ENCODE measurements around the gene MALRD1. TPM values are rescaled to one million over a fixed set of nuclear protein-coding genes. Genes with fewer than 3 reads are reported as not detected.

The MALRD1 gene
- polyA plus RNA-seq, 1 donor: 109 TPM

GRCh38 chr10:19623321-19623720, 574.7 kb downstream of the MALRD1 start:
- no peaks in the 10 kb centered on the region for H3K9me3 ChIP-seq (ENCODE audit: control insufficient read depth, low read depth, low read length)
- no peak overlapping the region for H3K4me3 ChIP-seq (ENCODE audit: low read length)
- no peaks in the 10 kb centered on the region for H3K27me3 ChIP-seq (ENCODE audit: control insufficient read depth, insufficient read depth, low read length)
- DNase-seq: no peak
- H3K27ac ChIP-seq (ENCODE audit: low read length): no peak overlapping the region
- H3K36me3 ChIP-seq (ENCODE audit: control insufficient read depth, insufficient read depth, low read length): peaks cover 3% of the 10 kb centered on the region
- no peaks in the 10 kb centered on the region for H3K4me1 ChIP-seq (ENCODE audit: control insufficient read depth, insufficient read depth, low read length)

- H3K4me3 ChIP-seq (ENCODE audit: low read length): no peak overlapping the region
- H3K27me3 ChIP-seq (ENCODE audit: control insufficient read depth, insufficient read depth, low read length): no peaks in the 10 kb centered on the region
- no peak for DNase-seq
- no peak overlapping the region for H3K27ac ChIP-seq (ENCODE audit: low read length)
- peaks cover 6% of the 10 kb centered on the region for H3K36me3 ChIP-seq (ENCODE audit: control insufficient read depth, insufficient read depth, low read length)
- 100% methylated on average over 1 of the region's 3 CpGs for WGBS (ENCODE audit: insufficient coverage, low lambda C conversion rate)
- H3K4me1 ChIP-seq (ENCODE audit: control insufficient read depth, insufficient read depth, low read length): no peaks in the 10 kb centered on the region
- no peaks in the 10 kb centered on the region for H3K9me3 ChIP-seq (ENCODE audit: control insufficient read depth, low read depth, low read length)
Observed at GRCh38 chr10:19626156-19626555, 577.6 kb downstream of the MALRD1 start.

GRCh38 chr10:19628767-19629560, 580.4 kb downstream of the MALRD1 start:
- Histone ChIP-seq H3K4me3 (ENCODE audit: low read length) (no peak overlapping the region), H3K36me3 (ENCODE audit: control insufficient read depth, insufficient read depth, low read length) (peaks cover 3% of the 10 kb centered on the region), H3K27ac (ENCODE audit: low read length) (no peak overlapping the region), H3K27me3 (ENCODE audit: control insufficient read depth, insufficient read depth, low read length) (no peaks in the 10 kb centered on the region), H3K9me3 (ENCODE audit: control insufficient read depth, low read depth, low read length) (no peaks in the 10 kb centered on the region), H3K4me1 (ENCODE audit: control insufficient read depth, insufficient read depth, low read length) (no peaks in the 10 kb centered on the region)
- no CpG with 5 or more reads among the region's 7 CpGs for WGBS (ENCODE audit: insufficient coverage, low lambda C conversion rate)
- no peak for DNase-seq

DNA sequence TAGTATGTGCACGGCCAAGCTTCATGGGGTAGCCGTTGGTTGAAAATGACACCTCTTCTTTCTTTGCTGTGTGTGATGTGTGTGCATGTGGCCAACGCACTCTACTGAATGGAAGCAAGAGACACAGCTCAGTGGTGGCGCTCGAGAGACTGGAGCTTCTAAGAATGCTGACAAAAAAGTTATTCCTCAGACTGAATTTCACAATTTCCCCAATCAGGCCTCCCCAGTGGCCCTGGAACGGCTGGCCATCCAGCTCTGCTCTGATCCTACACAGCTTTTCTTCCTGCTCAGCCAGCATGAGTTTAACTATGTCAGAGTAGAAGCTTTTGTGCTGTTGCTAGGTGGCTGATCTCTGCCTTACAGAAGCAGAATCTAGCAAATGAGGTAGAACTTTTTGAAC, 581.0 kb downstream of the MALRD1 start:
- Histone ChIP-seq H3K4me1 (ENCODE audit: control insufficient read depth, insufficient read depth, low read length) (no peaks in the 10 kb centered on the region), H3K4me3 (ENCODE audit: low read length) (no peak overlapping the region), H3K27me3 (ENCODE audit: control insufficient read depth, insufficient read depth, low read length) (no peaks in the 10 kb centered on the region), H3K27ac (ENCODE audit: low read length) (no peak overlapping the region), H3K36me3 (ENCODE audit: control insufficient read depth, insufficient read depth, low read length) (peaks cover 3% of the 10 kb centered on the region), H3K9me3 (ENCODE audit: control insufficient read depth, low read depth, low read length) (no peaks in the 10 kb centered on the region)
- 100% methylated on average over 1 of the region's 6 CpGs for WGBS (ENCODE audit: insufficient coverage, low lambda C conversion rate)
- peak; percentile 17 to 21 for DNase-seq

DNA sequence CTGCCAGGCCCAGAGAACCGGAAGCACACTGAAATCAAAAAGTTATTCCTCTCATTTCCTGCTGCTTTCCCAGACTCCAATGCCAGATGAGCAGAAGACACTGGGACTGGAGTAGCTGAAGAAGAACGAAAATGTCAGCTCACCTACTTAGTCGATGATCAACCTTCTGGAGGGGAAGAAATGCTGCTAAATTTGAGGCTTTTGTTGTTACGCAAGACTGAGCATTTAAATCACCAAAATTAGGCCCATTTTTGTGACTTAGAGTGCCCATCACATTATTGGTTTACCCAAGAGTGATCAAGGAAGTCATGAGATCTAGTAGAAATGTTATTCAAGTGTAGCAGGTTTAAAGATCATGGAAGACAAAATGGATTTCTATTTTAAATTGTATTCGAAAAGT, 585.6 kb downstream of the MALRD1 start:
- H3K36me3 ChIP-seq (ENCODE audit: control insufficient read depth, insufficient read depth, low read length): peaks cover under 1% of the 10 kb centered on the region
- 90% methylated on average over 2 of the region's 5 CpGs for WGBS (ENCODE audit: insufficient coverage, low lambda C conversion rate)

DNA sequence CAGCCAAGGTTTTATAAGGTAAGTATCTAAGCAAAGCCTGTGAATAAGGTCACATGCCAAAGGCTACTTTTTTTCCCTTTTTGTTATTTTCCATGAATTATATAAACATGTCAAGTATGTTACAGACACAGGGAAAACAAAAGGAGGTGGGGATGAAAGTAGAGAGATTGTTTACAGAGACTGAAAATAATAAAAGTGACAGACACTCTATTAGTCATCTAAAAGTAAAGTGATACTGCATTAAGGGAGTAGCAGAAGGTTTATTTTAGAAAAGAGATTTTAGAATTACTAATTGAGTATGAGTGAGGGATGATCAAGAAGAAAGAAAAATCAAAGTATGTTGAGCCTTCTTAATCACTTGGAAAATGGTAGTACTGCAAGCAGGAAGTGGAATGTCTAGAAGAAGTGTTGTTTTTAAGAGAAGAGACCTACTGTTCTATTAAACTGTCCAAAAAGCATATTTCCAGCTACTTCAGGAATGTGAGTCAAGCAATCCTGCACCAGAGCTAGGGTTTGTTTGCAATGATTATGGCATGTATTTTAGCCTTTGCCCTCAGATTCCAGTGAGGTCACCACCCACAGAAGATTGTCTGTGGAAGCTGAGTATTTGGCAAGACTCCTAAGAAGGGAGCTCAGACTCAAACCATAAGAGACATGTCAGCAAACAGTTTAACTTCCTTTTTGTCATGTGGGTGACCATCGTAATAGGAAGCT, 589.7 kb downstream of the MALRD1 start:
- Histone ChIP-seq H3K9me3 (ENCODE audit: control insufficient read depth, low read depth, low read length) (no peaks in the 10 kb centered on the region), H3K4me1 (ENCODE audit: control insufficient read depth, insufficient read depth, low read length) (peaks cover 7% of the 10 kb centered on the region), H3K36me3 (ENCODE audit: control insufficient read depth, insufficient read depth, low read length) (no peaks in the 10 kb centered on the region), H3K27ac (ENCODE audit: low read length) (peak overlapping the region; percentile 66), H3K27me3 (ENCODE audit: control insufficient read depth, insufficient read depth, low read length) (no peaks in the 10 kb centered on the region), H3K4me3 (ENCODE audit: low read length) (peak overlapping the region; percentile 9)
- no CpG with 5 or more reads among the region's 1 CpG for WGBS (ENCODE audit: insufficient coverage, low lambda C conversion rate)
- DNase-seq: peak; percentile 64 to 77

More for the DNA sequence above, 585.6 kb downstream of the MALRD1 start:
- H3K27ac ChIP-seq (ENCODE audit: low read length): no peak overlapping the region
- H3K27me3 ChIP-seq (ENCODE audit: control insufficient read depth, insufficient read depth, low read length): no peaks in the 10 kb centered on the region
- no peak for DNase-seq
- peaks cover 7% of the 10 kb centered on the region for H3K4me1 ChIP-seq (ENCODE audit: control insufficient read depth, insufficient read depth, low read length)
- H3K4me3 ChIP-seq (ENCODE audit: low read length): no peak overlapping the region
- no peaks in the 10 kb centered on the region for H3K9me3 ChIP-seq (ENCODE audit: control insufficient read depth, low read depth, low read length)

DNA sequence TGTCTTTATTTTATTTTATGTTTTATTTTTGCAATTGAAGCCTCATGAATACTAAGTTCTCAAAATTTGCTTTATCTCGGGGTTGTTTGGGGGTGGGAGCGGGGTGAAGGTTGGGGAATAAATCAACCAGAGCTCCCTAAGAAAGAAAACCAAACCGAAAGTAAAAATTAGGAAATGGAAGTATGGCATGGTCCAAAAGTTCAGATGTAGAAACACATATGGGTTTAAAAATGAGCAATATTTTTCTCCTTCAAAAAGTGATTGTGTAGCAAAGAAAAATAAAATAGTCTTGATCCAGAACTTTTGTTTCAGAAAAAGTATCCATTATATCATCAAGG, 590.3 kb downstream of the MALRD1 start:
- Histone ChIP-seq H3K27ac (ENCODE audit: low read length) (peak overlapping the region; percentile 66), H3K27me3 (ENCODE audit: control insufficient read depth, insufficient read depth, low read length) (no peaks in the 10 kb centered on the region), H3K4me3 (ENCODE audit: low read length) (peak overlapping the region; percentile 9), H3K9me3 (ENCODE audit: control insufficient read depth, low read depth, low read length) (no peaks in the 10 kb centered on the region), H3K36me3 (ENCODE audit: control insufficient read depth, insufficient read depth, low read length) (no peaks in the 10 kb centered on the region), H3K4me1 (ENCODE audit: control insufficient read depth, insufficient read depth, low read length) (peaks cover 7% of the 10 kb centered on the region)
- WGBS (ENCODE audit: insufficient coverage, low lambda C conversion rate): 78% methylated on average over 3 of the region's 3 CpGs
- DNase-seq: no peak

- Histone ChIP-seq H3K4me1 (ENCODE audit: control insufficient read depth, insufficient read depth, low read length) (peaks cover 7% of the 10 kb centered on the region), H3K9me3 (ENCODE audit: control insufficient read depth, low read depth, low read length) (no peaks in the 10 kb centered on the region), H3K27ac (ENCODE audit: low read length) (no peak overlapping the region), H3K27me3 (ENCODE audit: control insufficient read depth, insufficient read depth, low read length) (no peaks in the 10 kb centered on the region), H3K36me3 (ENCODE audit: control insufficient read depth, insufficient read depth, low read length) (no peaks in the 10 kb centered on the region), H3K4me3 (ENCODE audit: low read length) (no peak overlapping the region)
- no peak for DNase-seq
- 100% methylated on average over 1 of the region's 3 CpGs for WGBS (ENCODE audit: insufficient coverage, low lambda C conversion rate)
Observed at GRCh38 chr10:19640566-19641263, 592.1 kb downstream of the MALRD1 start.

GRCh38 chr10:19651549-19651948, 602.9 kb downstream of the MALRD1 start:
- Histone ChIP-seq H3K4me3 (ENCODE audit: low read length) (no peak overlapping the region), H3K4me1 (ENCODE audit: control insufficient read depth, insufficient read depth, low read length) (no peaks in the 10 kb centered on the region), H3K27me3 (ENCODE audit: control insufficient read depth, insufficient read depth, low read length) (no peaks in the 10 kb centered on the region), H3K36me3 (ENCODE audit: control insufficient read depth, insufficient read depth, low read length) (peaks cover 5% of the 10 kb centered on the region), H3K9me3 (ENCODE audit: control insufficient read depth, low read depth, low read length) (no peaks in the 10 kb centered on the region), H3K27ac (ENCODE audit: low read length) (no peak overlapping the region)
- no peak for DNase-seq
- WGBS (ENCODE audit: insufficient coverage, low lambda C conversion rate): no CpG with 5 or more reads among the region's 1 CpG

DNA sequence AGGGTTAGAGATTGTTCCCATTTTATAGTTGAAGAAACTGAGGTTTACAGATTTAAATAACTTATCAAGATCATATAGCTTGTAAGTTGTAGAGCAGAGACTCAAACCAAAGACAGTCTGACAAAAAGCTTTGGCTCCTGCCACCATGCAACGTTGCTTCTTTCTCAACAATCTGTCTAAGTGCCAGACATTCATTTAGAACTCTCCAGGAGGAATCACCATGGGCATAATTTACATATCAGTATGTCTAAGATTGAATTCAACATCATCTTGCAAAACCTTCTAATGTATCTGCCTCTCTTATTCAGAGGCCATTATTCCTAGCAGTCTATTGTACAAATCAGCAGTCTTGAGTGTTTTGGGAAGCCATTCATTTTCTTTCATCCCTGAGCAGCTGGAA, 604.1 kb downstream of the MALRD1 start:
- DNase-seq: no peak
- H3K36me3 ChIP-seq (ENCODE audit: control insufficient read depth, insufficient read depth, low read length): peaks cover 3% of the 10 kb centered on the region
- H3K9me3 ChIP-seq (ENCODE audit: control insufficient read depth, low read depth, low read length): no peaks in the 10 kb centered on the region
- H3K4me3 ChIP-seq (ENCODE audit: low read length): no peak overlapping the region
- H3K27ac ChIP-seq (ENCODE audit: low read length): no peak overlapping the region
- no CpG with 5 or more reads among the region's 1 CpG for WGBS (ENCODE audit: insufficient coverage, low lambda C conversion rate)
- H3K4me1 ChIP-seq (ENCODE audit: control insufficient read depth, insufficient read depth, low read length): no peaks in the 10 kb centered on the region
- H3K27me3 ChIP-seq (ENCODE audit: control insufficient read depth, insufficient read depth, low read length): no peaks in the 10 kb centered on the region

Data from large intestine (tissue), 3 donors.